HS-27A (cell line): ENCODE measurements around the gene MR1.

Experiments used
- DNase-seq: peaks from one replicate; pipeline ENCODE4 v3.0.0-alpha.2; 2012; ENCODE audit warnings: low read depth, missing footprints

The MR1 gene

DNA sequence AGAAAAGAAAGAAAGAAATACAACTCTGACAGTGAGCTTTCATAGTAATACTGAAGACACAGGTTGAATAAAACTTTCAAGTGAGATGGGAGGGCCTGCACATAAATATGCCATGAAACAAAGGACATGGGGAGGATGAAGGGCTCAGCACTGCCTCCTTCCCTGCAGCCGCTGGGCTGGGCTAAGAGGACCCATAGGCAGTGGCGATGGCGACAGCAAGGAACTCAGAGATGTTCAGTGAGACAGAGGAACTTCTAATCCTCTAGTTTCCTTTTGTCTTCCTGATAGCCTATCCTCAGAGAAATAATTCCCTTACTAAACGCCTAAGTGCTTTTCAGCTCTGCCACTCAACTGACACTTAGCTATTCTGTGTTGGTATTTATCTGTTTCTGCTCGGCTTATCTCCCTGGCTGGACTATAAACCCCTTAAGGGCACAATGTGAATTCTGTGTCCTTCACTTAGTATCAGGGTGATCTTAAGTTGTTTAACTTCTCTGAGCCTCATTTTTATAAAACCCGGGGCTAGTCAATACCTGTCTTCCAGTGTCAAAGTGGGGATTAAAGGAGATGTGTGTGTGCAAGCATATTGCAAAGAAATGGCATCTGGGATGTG is 30.3 kb downstream of the MR1 start:
- no peak for DNase-seq

GRCh38 chr1:181064702-181065101 is 30.9 kb downstream of the MR1 start:
- no peak for DNase-seq

DNA sequence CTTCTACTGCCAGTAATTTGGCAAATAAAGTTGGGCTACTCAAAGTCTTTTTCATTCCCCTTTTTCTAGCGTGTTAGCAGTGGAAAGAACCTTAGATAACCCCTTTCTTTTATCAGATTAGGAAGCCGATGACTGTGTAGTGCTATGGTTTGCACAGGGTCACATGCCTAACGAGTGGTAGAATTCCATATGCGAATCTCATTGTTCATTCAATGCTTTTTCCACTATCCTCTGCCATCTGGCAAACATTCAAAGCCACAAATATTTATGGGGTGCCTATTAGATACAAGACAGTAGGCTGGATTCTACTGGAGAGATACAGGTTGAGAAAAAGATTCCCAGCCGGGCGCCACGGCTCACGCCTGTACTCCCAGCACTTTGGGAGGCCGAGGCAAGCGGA is 39.9 kb downstream of the MR1 start:
- peak; percentile 51 for DNase-seq

GRCh38 chr1:181075766-181076350 is 42.1 kb downstream of the MR1 start:
- no peak for DNase-seq

DNA sequence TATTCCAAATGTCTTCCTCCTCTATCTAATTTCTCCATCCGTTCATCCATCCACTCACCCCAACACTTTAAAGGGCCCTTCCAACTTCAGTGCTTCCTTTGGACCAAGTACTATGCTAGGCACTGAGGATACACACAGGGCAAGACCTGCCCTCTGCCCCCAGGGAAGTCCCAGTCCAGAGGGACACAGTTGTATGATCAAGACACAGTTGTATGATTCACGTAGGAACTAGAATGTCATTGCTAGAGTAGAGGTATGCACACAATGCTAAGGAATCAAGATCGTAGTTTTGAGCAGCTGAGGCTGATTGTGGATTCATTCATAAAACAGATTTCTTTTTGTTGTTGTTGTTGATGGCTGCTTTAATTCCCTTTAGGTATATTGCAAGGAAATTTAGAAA is 43.1 kb downstream of the MR1 start:
- DNase-seq: no peak

DNA sequence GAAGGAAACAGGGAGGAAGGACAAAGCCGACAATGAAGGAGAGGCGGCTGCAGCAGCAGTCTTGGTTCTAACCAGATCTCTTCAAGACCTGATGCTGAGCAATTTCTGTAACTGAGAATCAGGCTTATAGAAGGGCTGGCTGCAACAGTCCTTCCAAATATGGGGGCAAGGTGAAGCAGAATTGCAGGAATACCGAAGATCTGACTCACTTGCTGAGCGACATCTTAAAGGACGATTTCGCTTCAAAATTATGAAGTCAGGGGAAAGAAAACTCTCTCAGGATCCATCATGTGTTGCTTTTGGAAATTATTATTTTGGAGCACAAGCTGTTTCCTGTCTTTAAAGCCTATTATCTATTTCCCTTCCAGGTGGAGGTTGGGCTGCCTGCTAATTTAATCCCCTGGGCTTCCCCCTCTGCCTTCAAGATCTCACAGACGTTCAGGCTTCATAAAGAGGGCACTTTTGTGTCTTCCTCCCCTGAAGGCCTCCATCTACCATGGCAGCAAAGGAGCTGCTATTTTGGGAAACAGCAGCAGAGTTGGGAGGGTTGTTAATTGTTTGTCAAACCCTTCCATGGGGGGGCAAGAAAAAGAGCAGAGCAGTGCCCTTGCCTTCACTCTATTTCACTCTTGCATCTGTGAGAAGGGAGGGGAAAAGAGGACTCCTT is 43.9 kb downstream of the MR1 start:
- DNase-seq: no peak

GRCh38 chr1:181079382-181079781 is 45.6 kb downstream of the MR1 start:
- no peak for DNase-seq

- no peak for DNase-seq
Measured at GRCh38 chr1:181079920-181080319, 46.1 kb downstream of the MR1 start.

GRCh38 chr1:181080556-181080955 is 46.8 kb downstream of the MR1 start:
- DNase-seq: no peak

GRCh38 chr1:181081395-181081794 is 47.6 kb downstream of the MR1 start:
- no peak for DNase-seq

DNA sequence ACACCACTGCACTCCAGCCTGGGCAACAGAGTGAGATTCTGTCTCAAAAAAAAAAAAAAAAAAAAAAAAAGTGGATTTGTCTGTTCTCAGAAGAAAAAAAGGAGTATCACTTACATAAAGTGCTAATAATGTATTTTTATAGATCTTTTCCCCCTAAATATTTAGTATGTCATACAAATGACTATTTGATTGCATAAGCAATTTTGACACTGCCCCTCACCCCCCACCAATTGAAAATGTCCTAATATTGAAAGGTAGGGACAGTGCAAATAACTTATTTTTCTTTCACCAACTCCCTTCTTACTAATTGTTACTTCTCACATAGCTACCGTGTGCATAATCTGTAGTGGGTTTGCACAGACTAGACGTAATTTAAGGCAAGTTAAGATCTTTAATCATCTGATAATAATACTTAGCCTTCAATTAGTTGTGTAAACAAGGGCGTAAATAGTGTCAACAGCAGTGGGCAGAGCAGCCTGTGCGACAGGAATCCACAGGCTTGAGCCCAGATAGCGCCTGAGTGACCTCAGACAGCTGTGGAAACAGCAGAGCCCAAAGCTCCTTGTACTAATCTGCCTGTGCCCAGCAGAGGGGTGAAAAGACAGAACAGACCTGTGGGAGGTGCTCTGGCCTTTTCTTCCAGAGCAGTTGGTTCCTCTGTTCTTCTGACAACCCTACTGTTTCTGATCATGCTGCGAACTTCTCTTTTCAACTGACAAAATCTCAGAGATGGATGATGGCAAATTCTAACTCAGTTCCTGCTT is 50.2 kb downstream of the MR1 start:
- no peak for DNase-seq

- DNase-seq: no peak
Measured at GRCh38 chr1:181084606-181084969, 50.8 kb downstream of the MR1 start.

GRCh38 chr1:181086091-181086490 is 52.3 kb downstream of the MR1 start:
- DNase-seq: no peak

- DNase-seq: no peak
Measured at GRCh38 chr1:181086926-181087325, 53.1 kb downstream of the MR1 start.

GRCh38 chr1:181087400-181087901 is 53.7 kb downstream of the MR1 start:
- DNase-seq: no peak

GRCh38 chr1:181088079-181089016 is 54.6 kb downstream of the MR1 start, which contains the start of gene IER5:
TSS of gene IER5 (plus strand) at chr1:181088700. CDS start at chr1:181088903, 203 bp downstream.
- DNase-seq: peak; percentile 79

DNA sequence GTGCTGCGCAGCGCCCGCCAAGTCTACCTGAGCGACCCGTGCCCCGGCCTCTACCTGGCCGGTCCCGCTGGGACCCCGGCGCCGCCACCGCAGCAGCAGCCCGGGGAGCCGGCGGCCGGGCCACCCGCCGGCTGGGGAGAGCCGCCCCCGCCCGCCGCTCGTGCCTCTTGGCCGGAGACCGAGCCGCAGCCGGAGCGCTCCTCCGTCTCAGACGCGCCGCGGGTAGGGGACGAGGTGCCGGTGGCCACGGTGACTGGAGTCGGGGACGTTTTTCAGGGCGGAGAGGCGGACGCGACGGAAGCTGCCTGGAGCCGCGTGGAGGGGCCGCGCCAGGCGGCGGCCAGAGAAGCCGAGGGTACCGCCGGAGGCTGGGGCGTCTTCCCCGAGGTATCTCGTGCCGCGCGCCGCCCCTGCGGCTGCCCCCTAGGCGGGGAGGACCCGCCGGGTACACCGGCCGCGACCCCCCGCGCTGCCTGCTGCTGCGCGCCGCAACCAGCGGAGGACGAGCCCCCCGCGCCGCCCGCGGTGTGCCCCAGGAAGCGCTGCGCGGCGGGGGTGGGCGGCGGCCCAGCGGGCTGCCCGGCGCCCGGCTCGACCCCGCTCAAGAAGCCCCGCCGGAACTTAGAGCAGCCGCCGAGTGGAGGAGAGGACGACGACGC is 55.4 kb downstream of the MR1 start:
- no peak for DNase-seq

GRCh38 chr1:181089676-181090544 is 56.1 kb downstream of the MR1 start:
- DNase-seq: no peak

DNA sequence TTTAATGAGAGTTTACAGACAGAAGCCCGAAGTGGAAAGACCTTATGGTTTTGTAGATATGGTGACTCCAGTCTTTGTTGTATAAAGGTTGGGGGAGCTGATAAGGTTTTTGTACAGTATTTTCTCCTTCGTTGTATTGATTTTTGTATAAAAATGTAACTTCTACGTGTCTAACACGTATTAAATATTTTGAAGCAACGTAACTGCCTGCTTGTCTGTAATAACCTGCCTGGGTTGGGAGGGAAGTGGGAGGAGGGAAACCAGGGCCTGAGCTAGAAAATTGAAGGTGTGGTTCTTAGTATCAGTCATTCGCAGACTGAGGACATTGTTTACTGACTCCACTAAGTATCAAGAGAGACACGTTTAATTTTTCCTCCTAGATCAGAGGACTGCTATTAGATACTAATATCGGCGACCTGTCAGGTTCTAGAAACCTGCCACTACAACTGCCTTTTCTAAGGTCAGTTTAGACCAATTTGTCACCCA is 56.9 kb downstream of the MR1 start:
- DNase-seq: no peak
